ENCODE data around the gene MPP2.

- no peak for TF ChIP-seq POLR2A (IDR thresholded peaks at IDR 0.05; ENCODE audit: low read length)
- TF ChIP-seq GATA1 (IDR thresholded peaks at IDR 0.05; ENCODE audit: low read depth, low read length): no peak
Measured at GRCh38 chr17:43939886-43940285, 32.5 kb upstream of the MPP2 start.
